Smooth muscle cell (in vitro differentiated cells): ENCODE measurements around the gene KIF3B. TPM values are rescaled to one million over a fixed set of nuclear protein-coding genes. Genes with fewer than 3 reads are reported as not detected.
A peak's percentile ranks its signal among the peaks of the same experiment; 100 is the strongest.

Experiments used
- DNase-seq: peaks from one replicate; lab custom pipeline; 2025; ENCODE audit not compliant: unreplicated experiment; lab: John Stamatoyannopoulos, UW
- H2AFZ ChIP-seq: fragments of 200-600 bp; sonication (generic); 2 replicates; pipeline ENCODE4 v1.6.0; 2016; ENCODE audit warnings: antibody characterized with exemption, low read depth, mild to moderate bottlenecking
- H3F3A ChIP-seq: fragments of 200-600 bp; sonication (generic); 2 replicates; pipeline ENCODE4 v1.6.0; 2017; ENCODE audit warnings: antibody characterized with exemption, low read depth
- H3K27ac ChIP-seq: fragments of 200-600 bp; sonication (generic); 2 replicates; pipeline ENCODE4 v1.5.1; 2016; ENCODE audit warnings: low read depth, mild to moderate bottlenecking
- H3K27me3 ChIP-seq: fragments of 200-600 bp; sonication (generic); 2 replicates; pipeline ENCODE4 v1.6.1; 2016; ENCODE audit warnings: low read depth, mild to moderate bottlenecking
- H3K36me3 ChIP-seq: fragments of 200-600 bp; sonication (generic); 2 replicates; pipeline ENCODE4 v1.5.1; 2016; ENCODE audit warnings: low read depth
- H3K4me1 ChIP-seq: fragments of 200-600 bp; sonication (generic); 2 replicates; pipeline ENCODE4 v1.5.1; 2016; ENCODE audit warnings: low read depth
- H3K4me2 ChIP-seq: fragments of 200-600 bp; sonication (generic); 2 replicates; pipeline ENCODE4 v1.6.0; 2016; ENCODE audit warnings: mild to moderate bottlenecking
- H3K4me3 ChIP-seq: fragments of 200-600 bp; sonication (generic); 2 replicates; pipeline ENCODE4 v1.5.1; 2016; ENCODE audit warnings: mild to moderate bottlenecking
- H3K79me2 ChIP-seq: fragments of 200-600 bp; sonication (generic); 2 replicates; pipeline ENCODE4 v1.6.0; 2016; ENCODE audit warnings: low read depth, mild to moderate bottlenecking
- H3K9ac ChIP-seq: fragments of 200-600 bp; sonication (generic); 2 replicates; pipeline ENCODE4 v1.6.0; 2016; ENCODE audit warnings: low read depth
- H3K9me3 ChIP-seq: fragments of 200-600 bp; sonication (generic); replicated peaks from 2 replicates; pipeline ENCODE4 v1.5.1; 2016; ENCODE audit warnings: low read depth
- H4K20me1 ChIP-seq: fragments of 200-600 bp; sonication (generic); 2 replicates; pipeline ENCODE4 v1.6.0; 2016; ENCODE audit warnings: low read depth
- CTCF ChIP-seq: fragments of 200-600 bp; sonication (generic); IDR thresholded peaks from 2 replicates; pipeline ENCODE4 v1.5.1; 2017; ENCODE audit warnings: borderline replicate concordance, mild to moderate bottlenecking, antibody characterized with exemption; ENCODE audit not compliant: insufficient read depth, poor library complexity, severe bottlenecking
- WGBS: methylation state at CpG from one replicate; pipeline ENCODE4 v1.1.7; 2016; ENCODE audit warnings: low lambda C conversion rate; 5-methylcytosine and 5-hydroxymethylcytosine counted together
- polyA plus RNA-seq: library from polyadenylated mRNA; unstranded; fragments of >200 nt; fragmentation: Nextera tagmentation; extraction: Ambion mirVana; gene quantifications from 2 replicates; pipeline ENCODE4 v1.2.1, GENCODE V29; 2016
- total RNA-seq: library from RNA; depleted of rRNA; stranded (reverse); fragments of >200 nt; gene quantifications from 2 replicates; pipeline ENCODE4 v1.2.3, GENCODE V29; 2014

Gene KIF3B
- total and polyA plus RNA-seq, 2 experiments from 2014 or later = 8.2 to 20.0 TPM

GRCh38 chr20:32300647-32301046 is 23.2 kb downstream of the KIF3B start:
- 95% methylated on average over 6 of the region's 6 CpGs for WGBS
- no peak overlapping the region for H3K4me2 ChIP-seq
- H3K36me3 ChIP-seq = no peaks in the 10 kb centered on the region
- H3K27me3 ChIP-seq = no peaks in the 10 kb centered on the region
- no peak for TF ChIP-seq CTCF
- H4K20me1 ChIP-seq = peaks cover 95% of the 10 kb centered on the region
- no peak overlapping the region for H3K9ac ChIP-seq
- no peaks in the 10 kb centered on the region for H3K4me1 ChIP-seq
- no peak overlapping the region for H2AFZ ChIP-seq
- no peak overlapping the region for H3K4me3 ChIP-seq
- DNase-seq = no peak
- peaks cover 63% of the 10 kb centered on the region for H3K79me2 ChIP-seq
- H3K27ac ChIP-seq = no peak overlapping the region
- no peaks in the 10 kb centered on the region for H3F3A ChIP-seq
- no peaks in the 10 kb centered on the region for H3K9me3 ChIP-seq

- TF ChIP-seq CTCF = no peak
- H2AFZ ChIP-seq = no peak overlapping the region
- no peaks in the 10 kb centered on the region for H3K27me3 ChIP-seq
- H3K4me2 ChIP-seq = no peak overlapping the region
- peaks cover 95% of the 10 kb centered on the region for H4K20me1 ChIP-seq
- no peaks in the 10 kb centered on the region for H3K4me1 ChIP-seq
- H3K79me2 ChIP-seq = peaks cover 56% of the 10 kb centered on the region
- 90% methylated on average over 5 of the region's 5 CpGs for WGBS
- no peak for DNase-seq
- H3K36me3 ChIP-seq = no peaks in the 10 kb centered on the region
- H3F3A ChIP-seq = no peaks in the 10 kb centered on the region
- H3K9ac ChIP-seq = no peak overlapping the region
- no peaks in the 10 kb centered on the region for H3K9me3 ChIP-seq
- H3K27ac ChIP-seq = peak overlapping the region; percentile 3
- H3K4me3 ChIP-seq = no peak overlapping the region
Observed at GRCh38 chr20:32301719-32302506, 24.5 kb downstream of the KIF3B start.

- Histone ChIP-seq H3F3A (no peaks in the 10 kb centered on the region), H3K9ac (no peak overlapping the region), H3K27me3 (no peaks in the 10 kb centered on the region), H3K4me1 (no peaks in the 10 kb centered on the region), H3K27ac (peak overlapping the region; percentile 3), H3K9me3 (no peaks in the 10 kb centered on the region), H3K36me3 (no peaks in the 10 kb centered on the region), H2AFZ (no peak overlapping the region), H4K20me1 (peaks cover 95% of the 10 kb centered on the region), H3K4me2 (no peak overlapping the region), H3K79me2 (peaks cover 58% of the 10 kb centered on the region), H3K4me3 (no peak overlapping the region)
- 60% methylated on average over 6 of the region's 6 CpGs for WGBS
- DNase-seq = no peak
- no peak for TF ChIP-seq CTCF
Observed at GRCh38 chr20:32302507-32302872, 25.0 kb downstream of the KIF3B start.

GRCh38 chr20:32304131-32304746 is 26.8 kb downstream of the KIF3B start:
- Histone ChIP-seq H3K27me3 (no peaks in the 10 kb centered on the region), H3K79me2 (peaks cover 50% of the 10 kb centered on the region), H3K36me3 (peaks cover 1% of the 10 kb centered on the region), H3K27ac (no peak overlapping the region), H3K4me3 (no peak overlapping the region), H3K9me3 (no peaks in the 10 kb centered on the region), H2AFZ (no peak overlapping the region), H4K20me1 (peaks cover 90% of the 10 kb centered on the region), H3K4me1 (no peaks in the 10 kb centered on the region), H3K9ac (no peak overlapping the region), H3K4me2 (no peak overlapping the region), H3F3A (no peaks in the 10 kb centered on the region)
- no peak for TF ChIP-seq CTCF
- 93% methylated on average over 2 of the region's 2 CpGs for WGBS
- no peak for DNase-seq
